B cell (primary cell): Measurements from ENCODE around the gene ZNHIT3. TPM values are rescaled to one million over a fixed set of nuclear protein-coding genes. Genes with fewer than 3 reads are reported as not detected.

Experiments
- ATAC-seq: fragments of 200-7000 bp; cut with Tn5 transposase; one replicate; pipeline ENCODE4 v1.10.0; 2021; ENCODE audit warnings: low read depth, mild to moderate bottlenecking, moderate number of reproducible peaks, moderate library complexity
- CTCF ChIA-PET: fragments of 350-600 bp; sonication (Branson Sonifier 250); formaldehyde crosslinking; loops from one replicate; lab custom pipeline; 2021; ENCODE audit warnings: antibody characterized with exemption, inconsistent platforms; lab: Charles Lee
- POLR2A ChIA-PET: fragments of 350-600 bp; sonication (Branson Sonifier 250); formaldehyde crosslinking; loops from one replicate; lab custom pipeline; 2021; ENCODE audit warnings: antibody characterized with exemption; lab: Charles Lee
- DNase-seq: peaks from one replicate; pipeline ENCODE4 v3.0.0; 2013
- H2AFZ ChIP-seq: 2 replicates; pipeline ENCODE4 v1.6.1; 2012; ENCODE audit warnings: mild to moderate bottlenecking, low read depth, low read length; ENCODE audit not compliant: insufficient read depth, poor library complexity, severe bottlenecking
- H3K27ac ChIP-seq, 2 donors: 1 replicate in 1 of 2; 2 replicates in 1 of 2; pipeline ENCODE4 v1.5.1; 2012 to 2013; ENCODE audit warnings: low read length in 2 of 2, mild to moderate bottlenecking in 2 of 2, moderate library complexity in 1 of 2
- H3K27me3 ChIP-seq, 4 experiments: fragments of 200-600 bp in 1 of 4; sonication (generic) in 1 of 4; replicated peaks in 1 of 4; 1 replicate in 2 of 4; 2 replicates in 2 of 4; pipeline versions ENCODE4 v1.6.1 to v1.7.0; 2013 to 2016; ENCODE audit warnings: low read length in 3 of 4, mild to moderate bottlenecking in 2 of 4, mixed read lengths in 1 of 4, moderate library complexity in 1 of 4; ENCODE audit not compliant: insufficient read depth in 4 of 4, control insufficient read depth in 3 of 4; ENCODE audit errors: control extremely low read depth in 1 of 4
- H3K36me3 ChIP-seq, 2 experiments: replicated peaks in 1 of 2; 1 replicate in 1 of 2; 2 replicates in 1 of 2; pipeline versions ENCODE4 v1.6.1 to v1.7.1; 2013; ENCODE audit warnings: low read length in 1 of 2; ENCODE audit not compliant: insufficient read depth in 2 of 2, control insufficient read depth in 1 of 2; ENCODE audit errors: control extremely low read depth in 1 of 2, extremely low read depth in 1 of 2
- H3K4me1 ChIP-seq, 2 donors: fragments of 200-600 bp in 1 of 2; sonication (generic) in 1 of 2; 1 replicate in 1 of 2; 2 replicates in 1 of 2; pipeline versions ENCODE4 v1.5.1 to v1.6.1; 2013 to 2017; ENCODE audit warnings: low read length in 2 of 2; ENCODE audit not compliant: control insufficient read depth in 2 of 2, insufficient read depth in 2 of 2
- H3K4me2 ChIP-seq: replicated peaks from 2 replicates; pipeline ENCODE3; 2012; ENCODE audit warnings: mild to moderate bottlenecking, low read depth, low read length; ENCODE audit not compliant: poor library complexity, severe bottlenecking
- H3K4me3 ChIP-seq, 5 experiments: fragments of 200-600 bp in 1 of 5; sonication (generic) in 1 of 5; 1 replicate in 3 of 5; 2 replicates in 2 of 5; pipeline versions ENCODE4 v1.5.1 to v1.7.0; 2011 to 2016; ENCODE audit warnings: low read length in 4 of 5, mild to moderate bottlenecking in 4 of 5, low read depth in 2 of 5, control low read depth in 1 of 5, moderate library complexity in 1 of 5; ENCODE audit not compliant: insufficient read depth in 1 of 5; ENCODE audit errors: control extremely low read depth in 1 of 5, extremely low read depth in 1 of 5
- H3K79me2 ChIP-seq: fragments of 200-600 bp; sonication (generic); one replicate; pipeline ENCODE4 v1.6.0; 2016; ENCODE audit warnings: low read length; ENCODE audit not compliant: control insufficient read depth, insufficient read depth
- H3K9ac ChIP-seq: fragments of 200-600 bp; sonication (generic); 2 replicates; pipeline ENCODE4 v1.6.1; 2017; ENCODE audit warnings: mild to moderate bottlenecking, low read length, moderate library complexity
- H3K9me3 ChIP-seq, 3 donors: one replicate each; pipeline versions ENCODE4 v1.6.1 to v1.7.1; 2013; ENCODE audit warnings: low read length in 2 of 3; ENCODE audit not compliant: control insufficient read depth in 2 of 3, insufficient read depth in 1 of 3; ENCODE audit errors: control extremely low read depth in 1 of 3
- H4K20me1 ChIP-seq: 2 replicates; pipeline ENCODE4 v1.6.0; 2012; ENCODE audit warnings: mild to moderate bottlenecking, low read length; ENCODE audit not compliant: insufficient read depth, control insufficient read depth, poor library complexity, severe bottlenecking
- H3K27ac Mint-ChIP-seq: one replicate; pipeline ENCODE4 v1.8.0; 2021; ENCODE audit warnings: mixed read lengths
- H3K27me3 Mint-ChIP-seq: one replicate; pipeline ENCODE4 v1.8.0; 2021; ENCODE audit warnings: mixed read lengths
- H3K4me1 Mint-ChIP-seq: one replicate; pipeline ENCODE4 v1.8.0; 2021; ENCODE audit warnings: mixed read lengths
- H3K4me3 Mint-ChIP-seq: one replicate; pipeline ENCODE4 v1.8.0; 2021; ENCODE audit warnings: mixed read lengths
- H3K9me3 Mint-ChIP-seq: one replicate; pipeline ENCODE4 v1.8.0; 2022; ENCODE audit warnings: mixed read lengths; ENCODE audit not compliant: insufficient read depth
- CTCF ChIP-seq: fragments of 200-600 bp; IDR thresholded peaks from one replicate; pipeline ENCODE4 v1.8.0; 2022; ENCODE audit warnings: antibody characterized with exemption, mild to moderate bottlenecking
- EZH2 ChIP-seq: IDR thresholded peaks from 2 replicates; pipeline ENCODE4 v1.6.1; 2012; ENCODE audit warnings: borderline replicate concordance, low read depth, mild to moderate bottlenecking, moderate library complexity, low read length; ENCODE audit not compliant: insufficient read depth, poor library complexity, severe bottlenecking
- WGBS: methylation state at CpG from one replicate; pipeline ENCODE4 v1.1.5; 2013; ENCODE audit warnings: missing lambda C conversion rate; ENCODE audit not compliant: insufficient coverage; 5-methylcytosine and 5-hydroxymethylcytosine counted together
- intact Hi-C: fragments of 100-400 bp; cut with micrococcal nuclease; formaldehyde crosslinking; loops from one replicate; pipeline ENCODE4 v1.10.0; 2022
- polyA plus RNA-seq: library from polyadenylated mRNA; depleted of rRNA; stranded (reverse); fragments of >200 nt; gene quantifications from 2 replicates; pipeline ENCODE4 v1.2.3, GENCODE V29; 2012
- total RNA-seq, 2 donors: library from RNA; stranded (reverse); fragments of 120-200 nt in 1 of 2; gene quantifications; 1 replicate in 1 of 2; 2 replicates in 1 of 2; pipeline versions ENCODE4 v1.2.3 to v1.2.4, GENCODE V29; 2013 to 2022

Gene ZNHIT3
- total and polyA plus RNA-seq, 2 donors (not counting 1 experiment from before 2014, with no cell fraction given): 36.5 to 50.5 TPM

- ChIA-PET POLR2A (no interaction called here), CTCF (interaction anchor here (1.0 kb wide), 1 partner anchor 23 kb away, joined by 3 read pairs; no protein-coding TSS in a partner anchor)
- ATAC-seq (no peak), DNase-seq (no peak)
- no peaks in the 10 kb centered on the region for H3K9me3 Mint-ChIP-seq
- H3K4me2 ChIP-seq: no peak overlapping the region
- H3K4me1 Mint-ChIP-seq: no peaks in the 10 kb centered on the region
- H3K9ac ChIP-seq: no peak overlapping the region
- no peaks in the 10 kb centered on the region for H3K79me2 ChIP-seq
- no peak overlapping the region for H3K27ac Mint-ChIP-seq
- peaks cover 45% of the 10 kb centered on the region for H3K27me3 Mint-ChIP-seq
- no peak overlapping the region for H3K4me3 Mint-ChIP-seq
- H3K36me3 ChIP-seq: no peaks in the 10 kb centered on the region
- H3K9me3 ChIP-seq: peaks cover 0 to 15% (median 0%) of the 10 kb centered on the region in 3 donors
- no peaks in the 10 kb centered on the region for H4K20me1 ChIP-seq
- H3K27me3 ChIP-seq: peaks cover 0 to 34% (median 10%) of the 10 kb centered on the region in 4 experiments
- H3K4me1 ChIP-seq: no peaks in the 10 kb centered on the region
- intact Hi-C loops: no loop called here
- no peak overlapping the region for H3K27ac ChIP-seq
- TF ChIP-seq EZH2: no peak
- TF ChIP-seq CTCF: no peak
- H2AFZ ChIP-seq: no peak overlapping the region
- H3K4me3 ChIP-seq: no peak overlapping the region
- WGBS: 74% methylated on average over 3 of the region's 7 CpGs
Observed at GRCh38 chr17:36459601-36460000, 26.9 kb upstream of the ZNHIT3 start.

- no peak overlapping the region for H3K27ac ChIP-seq
- H2AFZ ChIP-seq: no peak overlapping the region
- no peaks in the 10 kb centered on the region for H3K79me2 ChIP-seq
- Mint-ChIP-seq H3K27me3 (peaks cover 53% of the 10 kb centered on the region), H3K4me3 (no peak overlapping the region), H3K9me3 (no peaks in the 10 kb centered on the region), H3K4me1 (no peaks in the 10 kb centered on the region), H3K27ac (no peak overlapping the region)
- H3K36me3 ChIP-seq: no peaks in the 10 kb centered on the region
- no peak overlapping the region for H3K4me3 ChIP-seq
- TF ChIP-seq EZH2 (no peak), CTCF (no peak)
- H3K9ac ChIP-seq: no peak overlapping the region
- H3K27me3 ChIP-seq: peaks cover 0 to 42% (median 13%) of the 10 kb centered on the region in 4 experiments
- H4K20me1 ChIP-seq: no peaks in the 10 kb centered on the region
- CTCF ChIA-PET: interaction anchor here (1.0 kb wide), 1 partner anchor 22 kb away, joined by 3 read pairs; no protein-coding TSS in a partner anchor
- H3K4me1 ChIP-seq: no peaks in the 10 kb centered on the region
- H3K9me3 ChIP-seq: peaks cover 0 to 19% (median 0%) of the 10 kb centered on the region in 3 donors
- no peak for ATAC-seq
- 66% methylated on average over 2 of the region's 5 CpGs for WGBS
- DNase-seq: no peak
- POLR2A ChIA-PET: no interaction called here
- H3K4me2 ChIP-seq: no peak overlapping the region
- intact Hi-C loops: no loop called here
Observed at GRCh38 chr17:36460265-36460937, 26.1 kb upstream of the ZNHIT3 start.
